OCI-LY1 (cell line): ENCODE measurements around the gene KCNMA1.

Experiments used
- EZH2 ChIP-seq: fragments of 200-600 bp; sonication (generic), shearing (Covaris generic); IDR thresholded peaks from 2 replicates; pipeline ENCODE4 v1.8.0; 2017; ENCODE audit warnings: borderline replicate concordance, mixed run types, mild to moderate bottlenecking, antibody characterized with exemption, low read length, moderate library complexity, mixed read lengths
- TF ChIP-seq, protein P1 (sequence below): fragments of 200-600 bp; sonication (generic), shearing (Covaris generic); IDR thresholded peaks from 2 replicates; pipeline ENCODE4 v1.5.1; 2017; ENCODE audit warnings: mild to moderate bottlenecking, antibody characterized with exemption, low read length, moderate library complexity, mixed read lengths

GRCh38 chr10:77082601-77083252, 554.9 kb downstream of the KCNMA1 start:
- TF ChIP-seq, protein P1, sequence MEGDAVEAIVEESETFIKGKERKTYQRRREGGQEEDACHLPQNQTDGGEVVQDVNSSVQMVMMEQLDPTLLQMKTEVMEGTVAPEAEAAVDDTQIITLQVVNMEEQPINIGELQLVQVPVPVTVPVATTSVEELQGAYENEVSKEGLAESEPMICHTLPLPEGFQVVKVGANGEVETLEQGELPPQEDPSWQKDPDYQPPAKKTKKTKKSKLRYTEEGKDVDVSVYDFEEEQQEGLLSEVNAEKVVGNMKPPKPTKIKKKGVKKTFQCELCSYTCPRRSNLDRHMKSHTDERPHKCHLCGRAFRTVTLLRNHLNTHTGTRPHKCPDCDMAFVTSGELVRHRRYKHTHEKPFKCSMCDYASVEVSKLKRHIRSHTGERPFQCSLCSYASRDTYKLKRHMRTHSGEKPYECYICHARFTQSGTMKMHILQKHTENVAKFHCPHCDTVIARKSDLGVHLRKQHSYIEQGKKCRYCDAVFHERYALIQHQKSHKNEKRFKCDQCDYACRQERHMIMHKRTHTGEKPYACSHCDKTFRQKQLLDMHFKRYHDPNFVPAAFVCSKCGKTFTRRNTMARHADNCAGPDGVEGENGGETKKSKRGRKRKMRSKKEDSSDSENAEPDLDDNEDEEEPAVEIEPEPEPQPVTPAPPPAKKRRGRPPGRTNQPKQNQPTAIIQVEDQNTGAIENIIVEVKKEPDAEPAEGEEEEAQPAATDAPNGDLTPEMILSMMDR = peak; percentile 26; the same call in 1 of the 2 replicates
- no peak for TF ChIP-seq EZH2
